ENCODE measurements around the gene LRFN2. TPM values are rescaled to one million over a fixed set of nuclear protein-coding genes. Genes with fewer than 3 reads are reported as not detected.
A peak's percentile ranks its signal among the peaks of the same experiment; 100 is the strongest.

LRFN2 gene
- total and polyA plus RNA-seq, 12 donors, result not detected

DNA sequence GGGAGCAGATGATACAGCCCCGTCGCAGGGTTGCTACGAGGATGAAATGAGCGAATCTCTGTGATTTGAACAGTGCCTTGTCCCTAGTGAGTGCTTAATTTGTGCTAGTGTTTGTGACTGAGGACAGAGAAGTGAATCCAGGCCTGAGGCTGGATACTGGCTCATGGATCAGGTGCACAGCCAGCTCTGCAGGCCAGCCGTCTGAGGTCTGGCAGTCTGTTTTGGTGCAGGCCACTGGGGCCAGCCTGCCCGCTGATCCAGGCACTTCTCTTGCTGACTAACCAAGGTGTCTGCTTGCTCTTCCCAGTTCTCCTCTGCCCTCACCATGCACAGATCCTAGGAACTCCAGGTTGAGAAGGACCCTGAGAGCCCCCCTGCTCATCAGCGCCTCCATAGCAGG is 181.0 kb downstream of the LRFN2 start:
- intact Hi-C loops (cut with DNase I), result no loop called here
- H3K36me3 ChIP-seq, result no peaks in the 10 kb centered on the region
- TF ChIP-seq, protein P1, sequence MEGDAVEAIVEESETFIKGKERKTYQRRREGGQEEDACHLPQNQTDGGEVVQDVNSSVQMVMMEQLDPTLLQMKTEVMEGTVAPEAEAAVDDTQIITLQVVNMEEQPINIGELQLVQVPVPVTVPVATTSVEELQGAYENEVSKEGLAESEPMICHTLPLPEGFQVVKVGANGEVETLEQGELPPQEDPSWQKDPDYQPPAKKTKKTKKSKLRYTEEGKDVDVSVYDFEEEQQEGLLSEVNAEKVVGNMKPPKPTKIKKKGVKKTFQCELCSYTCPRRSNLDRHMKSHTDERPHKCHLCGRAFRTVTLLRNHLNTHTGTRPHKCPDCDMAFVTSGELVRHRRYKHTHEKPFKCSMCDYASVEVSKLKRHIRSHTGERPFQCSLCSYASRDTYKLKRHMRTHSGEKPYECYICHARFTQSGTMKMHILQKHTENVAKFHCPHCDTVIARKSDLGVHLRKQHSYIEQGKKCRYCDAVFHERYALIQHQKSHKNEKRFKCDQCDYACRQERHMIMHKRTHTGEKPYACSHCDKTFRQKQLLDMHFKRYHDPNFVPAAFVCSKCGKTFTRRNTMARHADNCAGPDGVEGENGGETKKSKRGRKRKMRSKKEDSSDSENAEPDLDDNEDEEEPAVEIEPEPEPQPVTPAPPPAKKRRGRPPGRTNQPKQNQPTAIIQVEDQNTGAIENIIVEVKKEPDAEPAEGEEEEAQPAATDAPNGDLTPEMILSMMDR (IDR thresholded peaks at IDR 0.05), result no peak
- WGBS, 2 donors, result 93 to 97% methylated on average over 7 of the region's 7 CpGs
- H3K9me3 ChIP-seq, result no peaks in the 10 kb centered on the region
- no peak overlapping the region for H3K27ac ChIP-seq
- no peaks in the 10 kb centered on the region for H3K4me1 ChIP-seq
- H3K4me3 ChIP-seq, result no peak overlapping the region
- peaks cover 0 to 39% (median 25%) of the 10 kb centered on the region in 7 donors for H3K27me3 ChIP-seq
- ATAC-seq (peak in 1 of 8 donors; percentile 12), DNase-seq (no peak)

GRCh38 chr6:40400738-40401137 is 186.4 kb downstream of the LRFN2 start:
- Histone ChIP-seq H3K27ac (no peak overlapping the region), H3K36me3 (no peaks in the 10 kb centered on the region), H3K9me3 (no peaks in the 10 kb centered on the region), H3K4me1 (no peaks in the 10 kb centered on the region), H3K4me3 (no peak overlapping the region), H3K27me3 (peaks cover 0 to 5% (median 0%) of the 10 kb centered on the region in 7 donors)
- TF ChIP-seq, protein P1 (IDR thresholded peaks at IDR 0.05), result no peak
- ATAC-seq (no peak), DNase-seq (no peak)
- intact Hi-C loops (cut with DNase I), result no loop called here

DNA sequence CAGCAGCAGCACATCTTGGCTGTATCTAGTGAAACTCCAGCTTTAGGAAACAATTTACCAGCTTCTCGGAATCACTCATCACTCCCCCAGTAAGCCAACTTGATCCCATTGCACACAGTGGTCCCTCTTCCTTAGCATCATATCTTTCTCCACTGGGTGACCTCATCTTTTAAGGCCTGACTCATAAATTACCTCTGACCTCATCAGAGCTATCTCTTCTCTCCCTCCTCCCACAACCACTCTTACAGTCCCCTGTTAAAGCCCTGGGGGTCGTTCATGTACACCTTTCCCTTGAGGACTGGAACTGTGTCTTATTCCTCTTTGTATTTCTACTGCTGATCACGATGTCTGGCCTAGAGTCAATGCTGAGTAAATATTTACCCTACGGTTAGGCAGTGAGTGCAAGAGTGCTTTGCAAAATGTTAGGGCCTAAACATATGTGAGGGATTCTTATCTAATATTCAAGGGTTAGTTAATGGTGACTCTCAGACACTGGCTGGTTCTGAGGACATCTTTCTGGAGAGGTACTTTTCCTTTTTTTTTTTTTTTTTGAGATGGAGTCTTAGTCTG is 187.2 kb downstream of the LRFN2 start:
- 65 to 67% methylated on average over 4 of the region's 4 CpGs for WGBS, 2 donors
- TF ChIP-seq, protein P1 (IDR thresholded peaks at IDR 0.05), result no peak
- ATAC-seq (no peak), DNase-seq (no peak)
- no peaks in the 10 kb centered on the region for H3K9me3 ChIP-seq
- intact Hi-C loops (cut with DNase I), result no loop called here
- H3K4me3 ChIP-seq, result no peak overlapping the region
- peaks cover 0 to 5% (median 0%) of the 10 kb centered on the region in 7 donors for H3K27me3 ChIP-seq
- no peak overlapping the region for H3K27ac ChIP-seq
- H3K36me3 ChIP-seq, result no peaks in the 10 kb centered on the region
- no peaks in the 10 kb centered on the region for H3K4me1 ChIP-seq

GRCh38 chr6:40398810-40399477 is 188.2 kb downstream of the LRFN2 start:
- intact Hi-C loops (cut with DNase I), result no loop called here
- Histone ChIP-seq H3K4me1 (no peaks in the 10 kb centered on the region), H3K27ac (no peak overlapping the region), H3K36me3 (no peaks in the 10 kb centered on the region), H3K9me3 (no peaks in the 10 kb centered on the region), H3K27me3 (peaks cover 0 to 5% (median 0%) of the 10 kb centered on the region in 7 donors), H3K4me3 (no peak overlapping the region)
- ATAC-seq, result no peak
- TF ChIP-seq, protein P1 (IDR thresholded peaks at IDR 0.05), result no peak
- no peak for DNase-seq
- WGBS, 2 donors, result 79 to 81% methylated on average over 6 of the region's 6 CpGs

All from heart right ventricle (tissue), 16 donors.